HG03432 (cell line): ENCODE results near the gene CNDP2.
"Not testable (repeated sequence)": the region's sequence is repeated elsewhere in the genome, so short reads cannot be mapped to it uniquely, and the experiment has no call there.

Experiments
- ATAC-seq: cut with Tn5 transposase; IDR thresholded peaks from one replicate; pipeline ENCODE4 v1.9.1; 2021; ENCODE audit warnings: mild to moderate bottlenecking, moderate library complexity; ENCODE audit not compliant: unreplicated experiment

The CNDP2 gene

GRCh38 chr18:74565164-74565563 is 69.0 kb downstream of the CNDP2 start:
- ATAC-seq: not testable (repeated sequence)

GRCh38 chr18:74565993-74566392 is 69.8 kb downstream of the CNDP2 start:
- not testable (repeated sequence) for ATAC-seq

- ATAC-seq: no peak
Measured at GRCh38 chr18:74567822-74568221, 71.7 kb downstream of the CNDP2 start.

- ATAC-seq: no peak
Measured at GRCh38 chr18:74569401-74569800, 73.2 kb downstream of the CNDP2 start.

- ATAC-seq: no peak
Measured at GRCh38 chr18:74570266-74570665, 74.1 kb downstream of the CNDP2 start.

- ATAC-seq: no peak
Measured at GRCh38 chr18:74571895-74572680, 75.9 kb downstream of the CNDP2 start.

GRCh38 chr18:74573053-74573452 is 76.9 kb downstream of the CNDP2 start:
- no peak for ATAC-seq
